ENCODE data around the gene GNE. TPM values are rescaled to one million over a fixed set of nuclear protein-coding genes. Genes with fewer than 3 reads are reported as not detected.
"Not testable (repeated sequence)": the region's sequence is repeated elsewhere in the genome, so short reads cannot be mapped to it uniquely, and the experiment has no call there.

The GNE gene
- total RNA-seq, 1 experiment from 2014 or later: 20.6 TPM

- TF ChIP-seq CTCF (conservative IDR thresholded peaks at IDR 0.05; ENCODE audit: low read depth, low read length): no peak
- no peak for TF ChIP-seq EZH2 (IDR thresholded peaks at IDR 0.05; ENCODE audit: borderline replicate concordance, low read depth, low read length, poor library complexity, severe bottlenecking)
- no peaks in the 10 kb centered on the region for H3K4me1 ChIP-seq (ENCODE audit: insufficient read depth, low read length, poor library complexity, severe bottlenecking)
- no peaks in the 10 kb centered on the region for H3K36me3 ChIP-seq (ENCODE audit: insufficient read depth, low read length, poor library complexity, severe bottlenecking)
- no peak overlapping the region for H3K27ac ChIP-seq (ENCODE audit: low read depth, low read length, poor library complexity, severe bottlenecking)
- ChIA-PET POLR2A (ENCODE audit: low non-redundant PET) (no interaction called here), CTCF (no interaction called here)
- DNase-seq (ENCODE audit: low spot score): no peak
- BruUV-seq (replicated peaks): no TSS peak
- no peak overlapping the region for H3K4me3 ChIP-seq (ENCODE audit: low read depth, low read length, poor library complexity, severe bottlenecking)
- intact Hi-C loops (cut with micrococcal nuclease; ENCODE audit: unreplicated experiment): no loop called here
- H3K9me3 ChIP-seq (ENCODE audit: low read depth, low read length, poor library complexity, severe bottlenecking): no peaks in the 10 kb centered on the region
- no peaks in the 10 kb centered on the region for H3K27me3 ChIP-seq (replicated peaks; ENCODE audit: insufficient read depth, low read depth, low read length, poor library complexity)
These were observed 43.0 kb upstream of the GNE start for GRCh38 chr9:36301227-36301626.

- POLR2A ChIA-PET (ENCODE audit: low non-redundant PET): no interaction called here
- H3K4me1 ChIP-seq (ENCODE audit: insufficient read depth, low read length, poor library complexity, severe bottlenecking): no peaks in the 10 kb centered on the region
- no peaks in the 10 kb centered on the region for H3K36me3 ChIP-seq (ENCODE audit: insufficient read depth, low read length, poor library complexity, severe bottlenecking)
- DNase-seq (ENCODE audit: low spot score): no peak
- no peaks in the 10 kb centered on the region for H3K27me3 ChIP-seq (replicated peaks; ENCODE audit: insufficient read depth, low read depth, low read length, poor library complexity)
- no peak overlapping the region for H3K4me3 ChIP-seq (ENCODE audit: low read depth, low read length, poor library complexity, severe bottlenecking)
- TF ChIP-seq CTCF (conservative IDR thresholded peaks at IDR 0.05; ENCODE audit: low read depth, low read length): no peak
- no peak for TF ChIP-seq EZH2 (IDR thresholded peaks at IDR 0.05; ENCODE audit: borderline replicate concordance, low read depth, low read length, poor library complexity, severe bottlenecking)
- no TSS peak for BruUV-seq (replicated peaks)
- CTCF ChIA-PET: no interaction called here
- intact Hi-C loops (cut with micrococcal nuclease; ENCODE audit: unreplicated experiment): no loop called here
- no peak overlapping the region for H3K27ac ChIP-seq (ENCODE audit: low read depth, low read length, poor library complexity, severe bottlenecking)
- H3K9me3 ChIP-seq (ENCODE audit: low read depth, low read length, poor library complexity, severe bottlenecking): no peaks in the 10 kb centered on the region
These were observed 40.3 kb upstream of the GNE start for GRCh38 chr9:36298566-36298965.

- intact Hi-C loops (cut with micrococcal nuclease; ENCODE audit: unreplicated experiment): no loop called here
- CTCF ChIA-PET: no interaction called here
- H3K27ac ChIP-seq (ENCODE audit: low read depth, low read length, poor library complexity, severe bottlenecking): no peak overlapping the region
These were observed 39.5 kb upstream of the GNE start for GRCh38 chr9:36297798-36298197.

GRCh38 chr9:36294996-36295395 is 36.7 kb upstream of the GNE start:
- H3K36me3 ChIP-seq (ENCODE audit: insufficient read depth, low read length, poor library complexity, severe bottlenecking); H3K4me3 ChIP-seq (ENCODE audit: low read depth, low read length, poor library complexity, severe bottlenecking); H3K4me1 ChIP-seq (ENCODE audit: insufficient read depth, low read length, poor library complexity, severe bottlenecking); H3K27ac ChIP-seq (ENCODE audit: low read depth, low read length, poor library complexity, severe bottlenecking); H3K9me3 ChIP-seq (ENCODE audit: low read depth, low read length, poor library complexity, severe bottlenecking); CTCF ChIA-PET; intact Hi-C loops (cut with micrococcal nuclease; ENCODE audit: unreplicated experiment); BruUV-seq (replicated peaks); H3K27me3 ChIP-seq (replicated peaks; ENCODE audit: insufficient read depth, low read depth, low read length, poor library complexity); DNase-seq (ENCODE audit: low spot score); POLR2A ChIA-PET (ENCODE audit: low non-redundant PET): not testable (repeated sequence)

More at GRCh38 chr9:36297798-36298197, 39.5 kb upstream of the GNE start:
- no peak for TF ChIP-seq CTCF (conservative IDR thresholded peaks at IDR 0.05; ENCODE audit: low read depth, low read length)
- no peak for TF ChIP-seq EZH2 (IDR thresholded peaks at IDR 0.05; ENCODE audit: borderline replicate concordance, low read depth, low read length, poor library complexity, severe bottlenecking)
- DNase-seq (ENCODE audit: low spot score): no peak
- POLR2A ChIA-PET (ENCODE audit: low non-redundant PET): no interaction called here
- Histone ChIP-seq H3K27me3 (replicated peaks; ENCODE audit: insufficient read depth, low read depth, low read length, poor library complexity) (no peaks in the 10 kb centered on the region), H3K4me3 (ENCODE audit: low read depth, low read length, poor library complexity, severe bottlenecking) (no peak overlapping the region), H3K9me3 (ENCODE audit: low read depth, low read length, poor library complexity, severe bottlenecking) (no peaks in the 10 kb centered on the region), H3K36me3 (ENCODE audit: insufficient read depth, low read length, poor library complexity, severe bottlenecking) (no peaks in the 10 kb centered on the region), H3K4me1 (ENCODE audit: insufficient read depth, low read length, poor library complexity, severe bottlenecking) (no peaks in the 10 kb centered on the region)
- BruUV-seq (replicated peaks): no TSS peak

All from A673 (cell line).